Measurements from ENCODE around the gene PDP2. TPM values are rescaled to one million over a fixed set of nuclear protein-coding genes. Genes with fewer than 3 reads are reported as not detected.

The PDP2 gene
- total and polyA plus RNA-seq, 9 donors, result 1.9 to 2.7 (median 2.3) TPM

- H3K4me3 ChIP-seq (ENCODE audit: low read length), result peak within 1 kb of the TSS; percentile 33
- peaks cover 7% of the 10 kb centered on the region for H3K36me3 ChIP-seq (ENCODE audit: control insufficient read depth, insufficient read depth, low read length)
- H3K27ac ChIP-seq (ENCODE audit: low read length), result peak within 1 kb of the TSS; percentile 81
- DNase-seq, result no peak
- H3K4me1 ChIP-seq (ENCODE audit: control insufficient read depth, insufficient read depth, low read length), result peaks cover 62% of the 10 kb centered on the region
- H3K27me3 ChIP-seq (ENCODE audit: control insufficient read depth, insufficient read depth, low read length), result peaks cover 62% of the 10 kb centered on the region
- H3K9me3 ChIP-seq (replicated peaks; ENCODE audit: control insufficient read depth, low read depth, low read length), result no peaks in the 10 kb centered on the region
- WGBS (ENCODE audit: insufficient coverage), result under 1% methylated on average over 25 of the region's 42 CpGs
Observed at GRCh38 chr16:66925322-66925840, 45.1 kb downstream of the PDP2 start, which contains the start of gene RRAD. RRAD (minus strand) TSS chr16:66925535; CDS start chr16:66925179, 356 bp downstream.

- Histone ChIP-seq H3K9me3 (replicated peaks; ENCODE audit: control insufficient read depth, low read depth, low read length) (no peaks in the 10 kb centered on the region), H3K36me3 (ENCODE audit: control insufficient read depth, insufficient read depth, low read length) (peaks cover 11% of the 10 kb centered on the region), H3K4me1 (ENCODE audit: control insufficient read depth, insufficient read depth, low read length) (peaks cover 57% of the 10 kb centered on the region), H3K27ac (ENCODE audit: low read length) (peak overlapping the region; percentile 81), H3K4me3 (ENCODE audit: low read length) (no peak overlapping the region), H3K27me3 (ENCODE audit: control insufficient read depth, insufficient read depth, low read length) (peaks cover 55% of the 10 kb centered on the region)
- no peak for DNase-seq
- 70% methylated on average over 2 of the region's 5 CpGs for WGBS (ENCODE audit: insufficient coverage)
Observed at GRCh38 chr16:66926171-66926947, 46.0 kb downstream of the PDP2 start.

- DNase-seq, result no peak
- H3K36me3 ChIP-seq (ENCODE audit: control insufficient read depth, insufficient read depth, low read length), result peaks cover 11% of the 10 kb centered on the region
- H3K4me3 ChIP-seq (ENCODE audit: low read length), result no peak overlapping the region
- H3K27ac ChIP-seq (ENCODE audit: low read length), result peak overlapping the region; percentile 81
- 45% methylated on average over 2 of the region's 3 CpGs for WGBS (ENCODE audit: insufficient coverage)
- no peaks in the 10 kb centered on the region for H3K9me3 ChIP-seq (replicated peaks; ENCODE audit: control insufficient read depth, low read depth, low read length)
- peaks cover 54% of the 10 kb centered on the region for H3K4me1 ChIP-seq (ENCODE audit: control insufficient read depth, insufficient read depth, low read length)
- peaks cover 49% of the 10 kb centered on the region for H3K27me3 ChIP-seq (ENCODE audit: control insufficient read depth, insufficient read depth, low read length)
Observed at GRCh38 chr16:66926961-66927436, 46.7 kb downstream of the PDP2 start.

GRCh38 chr16:66927918-66928649 lies 47.8 kb downstream of the PDP2 start:
- no peak overlapping the region for H3K4me3 ChIP-seq (ENCODE audit: low read length)
- peak overlapping the region; percentile 81 for H3K27ac ChIP-seq (ENCODE audit: low read length)
- H3K27me3 ChIP-seq (ENCODE audit: control insufficient read depth, insufficient read depth, low read length), result peaks cover 42% of the 10 kb centered on the region
- peaks cover 16% of the 10 kb centered on the region for H3K36me3 ChIP-seq (ENCODE audit: control insufficient read depth, insufficient read depth, low read length)
- peak; percentile 66 for DNase-seq
- peaks cover 52% of the 10 kb centered on the region for H3K4me1 ChIP-seq (ENCODE audit: control insufficient read depth, insufficient read depth, low read length)
- 85% methylated on average over 7 of the region's 8 CpGs for WGBS (ENCODE audit: insufficient coverage)
- H3K9me3 ChIP-seq (replicated peaks; ENCODE audit: control insufficient read depth, low read depth, low read length), result no peaks in the 10 kb centered on the region

GRCh38 chr16:66928702-66929388 lies 48.5 kb downstream of the PDP2 start:
- no peak for DNase-seq
- peaks cover 16% of the 10 kb centered on the region for H3K36me3 ChIP-seq (ENCODE audit: control insufficient read depth, insufficient read depth, low read length)
- H3K9me3 ChIP-seq (replicated peaks; ENCODE audit: control insufficient read depth, low read depth, low read length), result no peaks in the 10 kb centered on the region
- H3K27ac ChIP-seq (ENCODE audit: low read length), result peak overlapping the region; percentile 77
- H3K4me1 ChIP-seq (ENCODE audit: control insufficient read depth, insufficient read depth, low read length), result peaks cover 51% of the 10 kb centered on the region
- no peak overlapping the region for H3K4me3 ChIP-seq (ENCODE audit: low read length)
- 59% methylated on average over 5 of the region's 10 CpGs for WGBS (ENCODE audit: insufficient coverage)
- peaks cover 34% of the 10 kb centered on the region for H3K27me3 ChIP-seq (ENCODE audit: control insufficient read depth, insufficient read depth, low read length)

- WGBS (ENCODE audit: insufficient coverage), result 70% methylated on average over 2 of the region's 4 CpGs
- no peak overlapping the region for H3K27ac ChIP-seq (ENCODE audit: low read length)
- H3K27me3 ChIP-seq (ENCODE audit: control insufficient read depth, insufficient read depth, low read length), result peaks cover 22% of the 10 kb centered on the region
- DNase-seq, result no peak
- H3K9me3 ChIP-seq (replicated peaks; ENCODE audit: control insufficient read depth, low read depth, low read length), result no peaks in the 10 kb centered on the region
- H3K4me1 ChIP-seq (ENCODE audit: control insufficient read depth, insufficient read depth, low read length), result peaks cover 51% of the 10 kb centered on the region
- no peak overlapping the region for H3K4me3 ChIP-seq (ENCODE audit: low read length)
- peaks cover 16% of the 10 kb centered on the region for H3K36me3 ChIP-seq (ENCODE audit: control insufficient read depth, insufficient read depth, low read length)
Observed at GRCh38 chr16:66930189-66930588, 49.9 kb downstream of the PDP2 start.

- 92% methylated on average over 2 of the region's 2 CpGs for WGBS (ENCODE audit: insufficient coverage)
- peaks cover 49% of the 10 kb centered on the region for H3K4me1 ChIP-seq (ENCODE audit: control insufficient read depth, insufficient read depth, low read length)
- no peak overlapping the region for H3K27ac ChIP-seq (ENCODE audit: low read length)
- H3K4me3 ChIP-seq (ENCODE audit: low read length), result no peak overlapping the region
- H3K9me3 ChIP-seq (replicated peaks; ENCODE audit: control insufficient read depth, low read depth, low read length), result no peaks in the 10 kb centered on the region
- DNase-seq, result no peak
- peaks cover 16% of the 10 kb centered on the region for H3K36me3 ChIP-seq (ENCODE audit: control insufficient read depth, insufficient read depth, low read length)
- H3K27me3 ChIP-seq (ENCODE audit: control insufficient read depth, insufficient read depth, low read length), result peaks cover 7% of the 10 kb centered on the region
Observed at GRCh38 chr16:66931665-66932064, 51.4 kb downstream of the PDP2 start.

- DNase-seq, result no peak
- H3K27me3 ChIP-seq (ENCODE audit: control insufficient read depth, insufficient read depth, low read length), result peaks cover 3% of the 10 kb centered on the region
- H3K4me3 ChIP-seq (ENCODE audit: low read length), result no peak overlapping the region
- no peak overlapping the region for H3K27ac ChIP-seq (ENCODE audit: low read length)
- peaks cover 16% of the 10 kb centered on the region for H3K36me3 ChIP-seq (ENCODE audit: control insufficient read depth, insufficient read depth, low read length)
- peaks cover 46% of the 10 kb centered on the region for H3K4me1 ChIP-seq (ENCODE audit: control insufficient read depth, insufficient read depth, low read length)
- WGBS (ENCODE audit: insufficient coverage), result 94% methylated on average over 3 of the region's 4 CpGs
- no peaks in the 10 kb centered on the region for H3K9me3 ChIP-seq (replicated peaks; ENCODE audit: control insufficient read depth, low read depth, low read length)
Observed at GRCh38 chr16:66932076-66932475, 51.8 kb downstream of the PDP2 start.

- Histone ChIP-seq H3K4me3 (ENCODE audit: low read length) (peak overlapping the region; percentile 96), H3K4me1 (ENCODE audit: control insufficient read depth, insufficient read depth, low read length) (peaks cover 30% of the 10 kb centered on the region), H3K9me3 (replicated peaks; ENCODE audit: control insufficient read depth, low read depth, low read length) (no peaks in the 10 kb centered on the region), H3K36me3 (ENCODE audit: control insufficient read depth, insufficient read depth, low read length) (peaks cover 32% of the 10 kb centered on the region), H3K27ac (ENCODE audit: low read length) (peak overlapping the region; percentile 86), H3K27me3 (ENCODE audit: control insufficient read depth, insufficient read depth, low read length) (no peaks in the 10 kb centered on the region)
- no peak for DNase-seq
- 3% methylated on average over 6 of the region's 12 CpGs for WGBS (ENCODE audit: insufficient coverage)
Observed at GRCh38 chr16:66933776-66934137, 53.4 kb downstream of the PDP2 start.

Measured in muscle of leg (tissue), 11 donors.